Thoracic aorta (tissue), 2 donors: ENCODE data around the gene HAUS6. TPM values are rescaled to one million over a fixed set of nuclear protein-coding genes. Genes with fewer than 3 reads are reported as not detected.

Experiments used
- ATAC-seq: fragments of 150-250 bp; one replicate; pipeline ENCODE4 v1.8.0; 2017; ENCODE audit warnings: low read depth; ENCODE audit not compliant: insufficient number of reproducible peaks, low FRiP score
- DNase-seq: peaks from one replicate; pipeline ENCODE4 v3.0.0-alpha.2; 2020; ENCODE audit warnings: low spot score
- H3K27ac ChIP-seq, 2 donors: fragments of 200-600 bp; sonication (generic); 1 replicate in 1 of 2; 2 replicates in 1 of 2; pipeline ENCODE4 v1.5.1; 2016; ENCODE audit warnings: mild to moderate bottlenecking in 2 of 2, moderate library complexity in 2 of 2
- H3K27me3 ChIP-seq: fragments of 200-600 bp; sonication (generic); replicated peaks from 2 replicates; pipeline ENCODE4 v1.6.0; 2016; ENCODE audit warnings: mild to moderate bottlenecking; ENCODE audit not compliant: insufficient read depth
- H3K36me3 ChIP-seq: fragments of 200-600 bp; sonication (generic); one replicate; pipeline ENCODE4 v1.5.1; 2016
- H3K4me1 ChIP-seq, 2 donors: fragments of 200-600 bp; sonication (generic); 1 replicate in 1 of 2; 2 replicates in 1 of 2; pipeline versions ENCODE4 v1.5.1 to v1.6.0; 2016; ENCODE audit warnings: low read depth in 2 of 2, mild to moderate bottlenecking in 1 of 2; ENCODE audit not compliant: control insufficient read depth in 1 of 2
- H3K4me3 ChIP-seq: fragments of 200-600 bp; sonication (generic); 2 replicates; pipeline ENCODE4 v1.5.1; 2016; ENCODE audit warnings: mild to moderate bottlenecking
- H3K9me3 ChIP-seq: fragments of 200-600 bp; sonication (generic); 2 replicates; pipeline ENCODE4 v1.5.1; 2016
- total RNA-seq, 2 donors: library from RNA; depleted of rRNA; stranded (reverse); fragments of >200 nt; gene quantifications; one replicate each; pipeline versions ENCODE4 v1.1.0 to v1.2.3, GENCODE V29; 2016
- TF ChIP-seq, protein P1 (sequence below): fragments of 200-600 bp; sonication (generic); IDR thresholded peaks from one replicate; pipeline ENCODE4 v1.5.1; 2019; ENCODE audit warnings: antibody characterized with exemption

The HAUS6 gene
- total RNA-seq, 2 donors from 2014 or later = 5.4 to 7.0 TPM

DNA sequence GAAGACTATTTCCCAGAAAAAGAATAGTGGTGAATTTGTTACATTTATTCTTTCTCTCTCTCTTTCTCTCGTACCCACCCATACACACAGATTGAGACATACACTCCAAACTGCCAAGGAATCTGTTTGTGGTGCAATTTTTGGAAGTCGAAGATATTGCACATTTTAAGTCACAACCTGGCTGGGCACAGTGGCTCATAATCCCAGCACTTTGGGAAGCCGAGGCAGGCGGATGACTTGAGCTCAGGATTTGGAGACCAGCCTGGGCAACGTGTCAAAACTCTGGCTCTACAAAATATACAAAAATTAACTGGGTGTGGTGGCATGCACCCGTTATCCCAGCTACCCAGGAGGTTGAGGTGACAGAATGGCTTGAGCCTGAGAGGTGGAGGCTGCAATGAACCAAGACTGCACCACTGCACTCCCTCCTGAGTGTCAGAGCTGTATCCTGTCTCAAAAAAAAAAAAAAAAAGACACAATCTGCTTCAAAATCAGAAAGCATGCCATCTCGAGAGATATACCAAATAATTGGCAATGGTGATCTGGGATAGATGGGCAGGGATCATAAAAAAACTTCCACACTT, 43.8 kb upstream of the HAUS6 start:
- ATAC-seq = no peak

DNA sequence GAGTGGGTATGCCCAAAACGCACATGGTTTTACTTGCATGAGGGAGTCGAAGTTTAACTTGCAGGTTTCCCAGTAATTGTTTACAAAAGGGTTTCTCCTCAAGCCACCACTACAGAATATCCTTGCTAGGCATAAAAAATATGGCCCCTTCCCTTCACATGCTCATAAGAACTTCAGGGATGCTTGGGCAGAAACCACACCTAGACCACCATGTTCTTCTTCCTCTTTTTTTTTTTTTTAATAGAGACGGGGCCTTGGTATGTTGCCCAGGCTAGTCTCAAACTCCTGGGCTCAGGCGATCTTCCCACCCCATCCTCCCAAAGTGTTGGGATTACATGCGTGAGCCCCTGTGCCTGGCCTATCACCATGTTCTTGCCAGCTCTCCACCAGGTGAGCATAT, 43.2 kb upstream of the HAUS6 start:
- H3K36me3 ChIP-seq = no peaks in the 10 kb centered on the region
- no peak overlapping the region for H3K4me3 ChIP-seq
- H3K27ac ChIP-seq = no peak overlapping the region
- TF ChIP-seq, protein P1, sequence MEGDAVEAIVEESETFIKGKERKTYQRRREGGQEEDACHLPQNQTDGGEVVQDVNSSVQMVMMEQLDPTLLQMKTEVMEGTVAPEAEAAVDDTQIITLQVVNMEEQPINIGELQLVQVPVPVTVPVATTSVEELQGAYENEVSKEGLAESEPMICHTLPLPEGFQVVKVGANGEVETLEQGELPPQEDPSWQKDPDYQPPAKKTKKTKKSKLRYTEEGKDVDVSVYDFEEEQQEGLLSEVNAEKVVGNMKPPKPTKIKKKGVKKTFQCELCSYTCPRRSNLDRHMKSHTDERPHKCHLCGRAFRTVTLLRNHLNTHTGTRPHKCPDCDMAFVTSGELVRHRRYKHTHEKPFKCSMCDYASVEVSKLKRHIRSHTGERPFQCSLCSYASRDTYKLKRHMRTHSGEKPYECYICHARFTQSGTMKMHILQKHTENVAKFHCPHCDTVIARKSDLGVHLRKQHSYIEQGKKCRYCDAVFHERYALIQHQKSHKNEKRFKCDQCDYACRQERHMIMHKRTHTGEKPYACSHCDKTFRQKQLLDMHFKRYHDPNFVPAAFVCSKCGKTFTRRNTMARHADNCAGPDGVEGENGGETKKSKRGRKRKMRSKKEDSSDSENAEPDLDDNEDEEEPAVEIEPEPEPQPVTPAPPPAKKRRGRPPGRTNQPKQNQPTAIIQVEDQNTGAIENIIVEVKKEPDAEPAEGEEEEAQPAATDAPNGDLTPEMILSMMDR = no peak
- no peaks in the 10 kb centered on the region for H3K9me3 ChIP-seq
- DNase-seq (no peak), ATAC-seq (no peak)
- H3K4me1 ChIP-seq = no peaks in the 10 kb centered on the region
- no peaks in the 10 kb centered on the region for H3K27me3 ChIP-seq

More for the DNA sequence above, 43.8 kb upstream of the HAUS6 start:
- Histone ChIP-seq H3K4me1 (no peaks in the 10 kb centered on the region), H3K4me3 (no peak overlapping the region), H3K27me3 (no peaks in the 10 kb centered on the region), H3K9me3 (no peaks in the 10 kb centered on the region), H3K27ac (no peak overlapping the region), H3K36me3 (no peaks in the 10 kb centered on the region)
- TF ChIP-seq, protein P1 = no peak
- no peak for DNase-seq

DNA sequence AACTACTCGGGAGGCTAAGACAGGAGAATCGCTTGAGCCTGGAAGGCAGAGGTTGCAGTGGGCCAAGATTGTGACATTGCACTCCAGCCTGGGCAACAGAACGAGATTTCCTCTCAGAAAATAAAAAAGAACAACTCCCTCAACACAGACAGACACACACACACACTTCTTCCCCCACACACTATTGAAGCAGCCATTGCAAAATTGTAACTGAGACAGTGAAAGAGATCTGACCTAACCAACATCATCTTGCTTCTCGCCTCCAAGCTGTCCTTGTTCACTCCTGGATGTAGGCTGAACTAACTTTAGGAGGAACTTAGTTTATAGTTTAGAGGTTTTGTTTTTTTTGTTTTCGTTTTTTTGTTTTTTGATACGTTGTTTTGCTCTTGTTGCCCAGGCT, 37.6 kb upstream of the HAUS6 start:
- no peaks in the 10 kb centered on the region for H3K4me1 ChIP-seq
- DNase-seq = no peak
- no peaks in the 10 kb centered on the region for H3K36me3 ChIP-seq
- H3K27me3 ChIP-seq = no peaks in the 10 kb centered on the region
- no peak for ATAC-seq
- TF ChIP-seq, protein P1 = no peak
- no peaks in the 10 kb centered on the region for H3K9me3 ChIP-seq
- no peak overlapping the region for H3K4me3 ChIP-seq
- H3K27ac ChIP-seq = no peak overlapping the region

DNA sequence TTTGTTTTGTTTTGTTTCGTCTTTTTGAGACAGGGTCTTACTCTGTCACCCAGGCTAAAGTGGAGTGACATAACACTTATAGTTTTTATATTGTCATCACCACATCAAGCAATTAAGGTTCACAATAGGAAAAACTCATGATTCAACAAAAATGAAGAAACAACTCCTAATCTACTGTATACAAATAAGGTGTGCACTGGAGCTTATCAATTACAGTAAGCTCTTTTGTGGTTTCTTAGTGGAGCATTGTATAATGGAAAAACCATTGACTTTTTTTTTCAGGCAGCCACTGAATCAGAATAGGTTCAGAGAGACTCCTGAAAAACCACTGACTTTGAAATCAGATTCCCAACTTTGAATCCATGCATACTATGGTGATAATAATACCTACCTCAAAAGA, 35.4 kb upstream of the HAUS6 start:
- H3K4me1 ChIP-seq = no peaks in the 10 kb centered on the region
- DNase-seq (no peak), ATAC-seq (no peak)
- H3K27me3 ChIP-seq = no peaks in the 10 kb centered on the region
- no peak overlapping the region for H3K27ac ChIP-seq
- no peak overlapping the region for H3K4me3 ChIP-seq
- H3K36me3 ChIP-seq = no peaks in the 10 kb centered on the region
- TF ChIP-seq, protein P1 = no peak
- no peaks in the 10 kb centered on the region for H3K9me3 ChIP-seq

DNA sequence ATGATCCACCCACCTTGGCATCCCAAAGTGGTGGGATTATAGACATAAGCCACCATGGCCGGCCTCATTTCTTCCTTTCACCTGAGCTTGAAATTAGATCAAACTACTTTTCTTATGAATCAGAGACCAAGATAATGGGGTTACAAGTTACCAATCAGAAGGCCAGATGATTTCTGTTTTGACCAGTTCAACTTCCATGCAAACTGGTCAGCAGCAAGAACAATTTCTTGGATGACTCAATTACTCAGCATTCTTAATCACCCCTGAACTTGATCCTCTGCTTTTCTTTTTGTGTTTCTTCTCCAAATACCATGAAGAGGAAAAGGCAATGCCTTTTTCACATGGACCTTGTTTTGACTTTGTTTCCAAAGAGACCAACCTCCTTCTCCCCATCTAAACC, 34.6 kb upstream of the HAUS6 start:
- no peaks in the 10 kb centered on the region for H3K36me3 ChIP-seq
- DNase-seq = no peak
- H3K27ac ChIP-seq = no peak overlapping the region
- no peaks in the 10 kb centered on the region for H3K27me3 ChIP-seq
- TF ChIP-seq, protein P1 = no peak
- no peak overlapping the region for H3K4me3 ChIP-seq
- no peak for ATAC-seq
- H3K4me1 ChIP-seq = no peaks in the 10 kb centered on the region
- no peaks in the 10 kb centered on the region for H3K9me3 ChIP-seq
